HG03135 (cell line): Measurements from ENCODE around the gene EFCAB8.

Experiments
- ATAC-seq: cut with Tn5 transposase; IDR thresholded peaks from one replicate; pipeline ENCODE4 v1.9.1; 2021; ENCODE audit warnings: mild to moderate bottlenecking, moderate library complexity; ENCODE audit not compliant: unreplicated experiment

EFCAB8 gene

GRCh38 chr20:32982617-32983458 is 124.1 kb downstream of the EFCAB8 start:
- no peak for ATAC-seq

GRCh38 chr20:32983459-32984112 is 124.9 kb downstream of the EFCAB8 start:
- ATAC-seq: no peak

- no peak for ATAC-seq
Measured at GRCh38 chr20:32984196-32984595, 125.5 kb downstream of the EFCAB8 start.

- no peak for ATAC-seq
Measured at GRCh38 chr20:32984631-32985354, 126.1 kb downstream of the EFCAB8 start.

- ATAC-seq: no peak
Measured at GRCh38 chr20:32985596-32985995, 126.9 kb downstream of the EFCAB8 start.

- ATAC-seq: no peak
Measured at GRCh38 chr20:32986331-32986966, 127.7 kb downstream of the EFCAB8 start.

GRCh38 chr20:32987044-32987825 is 128.5 kb downstream of the EFCAB8 start:
- ATAC-seq: no peak

- no peak for ATAC-seq
Measured at GRCh38 chr20:32988008-32988407, 129.3 kb downstream of the EFCAB8 start.

GRCh38 chr20:32989507-32990283 is 131.0 kb downstream of the EFCAB8 start:
- no peak for ATAC-seq

GRCh38 chr20:32990426-32990825 is 131.7 kb downstream of the EFCAB8 start:
- ATAC-seq: no peak

- ATAC-seq: no peak
Measured at GRCh38 chr20:32991383-32991782, 132.7 kb downstream of the EFCAB8 start.

- no peak for ATAC-seq
Measured at GRCh38 chr20:32991792-32992641, 133.3 kb downstream of the EFCAB8 start.

GRCh38 chr20:32993496-32994050 is 134.8 kb downstream of the EFCAB8 start:
- ATAC-seq: no peak

GRCh38 chr20:32995802-32996201 is 137.1 kb downstream of the EFCAB8 start:
- no peak for ATAC-seq

- no peak for ATAC-seq
Measured at GRCh38 chr20:32997431-32997830, 138.7 kb downstream of the EFCAB8 start.

- ATAC-seq: no peak
Measured at GRCh38 chr20:32999603-33000250, 141.0 kb downstream of the EFCAB8 start.

GRCh38 chr20:33000802-33001466 is 142.2 kb downstream of the EFCAB8 start:
- ATAC-seq: no peak
